HG03039 (cell line): ENCODE results near the gene LRMDA.

ENCODE experiments used
- ATAC-seq: cut with Tn5 transposase; IDR thresholded peaks from one replicate; pipeline ENCODE4 v1.9.1; 2021; ENCODE audit warnings: mild to moderate bottlenecking, moderate library complexity; ENCODE audit not compliant: unreplicated experiment

Gene LRMDA

GRCh38 chr10:75932921-75933320 lies 501.5 kb downstream of the LRMDA start:
- no peak for ATAC-seq

- ATAC-seq = no peak
Measured at GRCh38 chr10:75935240-75935639, 503.8 kb downstream of the LRMDA start.

- ATAC-seq = no peak
Measured at GRCh38 chr10:75935650-75936400, 504.4 kb downstream of the LRMDA start.

DNA sequence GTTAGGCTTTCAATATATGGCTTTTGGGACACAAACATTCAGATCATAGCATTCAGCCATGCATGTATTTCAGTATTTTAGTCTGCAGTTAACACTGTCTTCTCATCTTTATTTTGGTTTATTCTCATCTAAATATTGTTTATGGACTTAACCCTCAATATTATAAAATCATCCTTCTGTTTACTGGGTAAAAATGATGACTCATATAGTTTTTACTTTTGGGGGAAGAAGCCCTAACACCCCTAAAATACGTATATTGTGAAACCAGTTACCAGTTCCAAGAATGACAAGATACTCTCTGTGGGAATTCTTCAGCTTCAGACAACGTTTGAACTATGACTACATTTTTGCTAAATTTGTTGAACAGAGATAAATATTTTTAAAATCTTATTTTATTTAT lies 505.4 kb downstream of the LRMDA start:
- ATAC-seq = no peak

DNA sequence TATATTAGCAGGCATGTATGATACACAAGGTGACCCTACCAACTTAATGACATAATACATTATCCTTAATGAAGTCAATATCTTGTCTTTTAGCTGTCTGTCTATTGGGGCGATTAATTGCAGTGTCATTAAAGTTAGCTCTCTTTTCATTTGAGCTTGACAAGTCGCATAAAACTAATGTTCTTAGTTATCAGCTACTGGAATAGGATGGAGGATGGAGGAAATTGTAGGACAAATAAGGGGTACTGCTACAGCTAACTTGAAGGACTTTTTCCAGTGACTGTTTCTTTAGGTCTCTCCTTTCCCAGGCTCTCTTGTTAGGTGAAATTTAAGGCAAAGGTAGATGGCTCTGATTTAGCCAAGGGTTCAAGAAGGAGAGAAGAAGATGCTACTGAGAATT lies 506.4 kb downstream of the LRMDA start:
- ATAC-seq = no peak

- ATAC-seq = no peak
Measured at GRCh38 chr10:75938380-75939122, 507.1 kb downstream of the LRMDA start.

DNA sequence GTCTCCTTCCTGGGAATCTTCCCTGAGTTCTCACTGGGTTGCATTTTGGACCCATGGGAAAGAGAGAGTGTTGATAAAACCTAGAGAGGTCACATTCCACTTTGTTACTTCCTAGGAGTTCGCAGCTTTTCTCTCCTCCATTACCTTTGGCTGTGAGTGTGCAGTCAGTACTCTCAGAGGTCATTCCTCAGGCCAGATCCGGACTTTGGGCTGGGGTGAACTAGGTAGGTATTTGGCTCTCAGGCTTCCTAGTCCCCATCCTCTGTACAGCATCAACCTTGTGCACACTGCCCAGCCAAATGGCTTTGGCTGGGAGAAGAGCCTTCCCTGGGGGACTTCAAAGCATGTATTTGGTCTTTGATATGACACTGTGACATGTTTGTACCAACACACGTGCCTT lies 508.1 kb downstream of the LRMDA start:
- ATAC-seq = no peak

DNA sequence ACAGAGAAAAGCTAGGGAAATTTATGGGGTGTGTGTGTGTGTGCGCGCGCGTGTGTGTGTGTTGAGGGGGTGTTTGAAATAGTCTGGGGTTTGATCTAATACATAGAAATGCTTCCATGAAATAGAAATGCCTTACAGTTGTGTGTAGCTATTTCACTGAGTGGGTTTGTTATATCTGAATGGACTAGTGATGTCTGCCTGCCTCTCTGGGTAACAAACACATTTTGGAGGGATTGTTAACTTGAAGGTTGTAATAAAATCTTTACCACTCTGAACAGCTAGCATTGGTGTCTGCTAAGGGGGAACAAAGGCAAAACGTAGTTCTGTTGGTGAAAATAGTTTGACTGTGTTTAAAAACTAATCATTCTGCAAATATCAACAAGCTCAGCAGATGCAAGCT lies 509.3 kb downstream of the LRMDA start:
- ATAC-seq = no peak

DNA sequence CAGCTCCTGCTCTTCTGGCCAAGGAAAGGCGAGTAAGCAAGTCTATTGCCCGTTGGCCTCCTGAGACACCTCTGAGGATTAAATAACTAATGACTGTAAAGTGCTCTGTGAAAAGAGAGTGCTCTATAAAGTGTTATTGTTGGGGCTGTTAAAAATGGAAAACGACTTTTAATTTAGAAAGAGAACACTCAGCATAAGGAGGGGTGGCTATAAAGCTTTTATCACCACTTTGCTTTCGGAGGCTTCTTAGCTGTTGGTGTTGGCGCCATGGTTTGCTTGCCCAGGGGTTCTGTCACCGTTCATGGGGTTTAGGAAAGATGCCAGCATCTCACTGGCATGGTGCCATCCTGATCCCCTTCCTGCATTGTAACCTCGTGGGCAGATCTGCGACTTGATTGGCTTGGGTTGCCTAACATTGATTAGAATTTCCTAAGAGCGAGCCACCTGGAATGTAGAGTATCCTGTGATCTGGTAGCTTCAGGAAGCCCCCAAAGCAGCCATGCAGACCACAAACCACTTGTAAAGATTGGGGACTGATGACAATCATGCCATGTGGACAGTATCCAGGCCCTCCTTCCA lies 509.9 kb downstream of the LRMDA start:
- ATAC-seq = no peak

DNA sequence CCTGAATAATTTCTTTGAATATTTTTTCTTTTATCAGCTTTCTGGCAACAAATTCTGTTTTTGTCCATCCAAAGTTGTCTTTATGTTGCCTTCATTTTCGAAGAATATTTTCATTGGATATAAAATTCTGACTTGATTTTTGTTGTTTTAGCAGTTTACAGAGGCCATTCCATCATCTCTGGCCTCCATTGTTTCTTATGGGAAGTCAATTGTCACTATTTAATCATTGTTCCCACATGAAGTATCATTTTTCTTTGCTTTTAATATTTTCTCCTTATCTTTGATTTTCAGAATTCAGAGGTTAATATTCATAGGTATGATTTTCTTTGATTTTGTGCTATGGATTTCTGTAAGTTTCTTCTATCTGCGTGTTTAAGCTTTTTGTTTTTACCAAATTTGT lies 512.6 kb downstream of the LRMDA start:
- ATAC-seq = no peak

DNA sequence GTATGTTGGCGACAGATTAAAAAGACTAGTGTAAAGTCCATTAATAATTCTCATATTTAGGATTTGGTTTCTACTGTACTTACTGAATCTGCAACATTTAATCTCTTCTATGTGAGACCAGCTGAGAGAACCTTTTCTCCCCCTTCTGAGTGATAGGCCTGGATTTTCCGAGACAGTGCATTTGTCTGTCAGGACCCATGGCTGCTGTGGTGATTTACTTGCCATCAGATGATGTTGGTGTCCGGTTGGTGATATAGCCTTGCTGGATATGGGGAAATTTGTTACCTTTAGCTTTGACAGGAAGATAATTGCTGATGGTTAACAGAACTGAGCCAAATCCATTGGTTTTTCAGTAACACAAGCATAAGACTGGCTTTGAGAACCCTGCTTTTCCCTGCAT lies 517.2 kb downstream of the LRMDA start:
- no peak for ATAC-seq

- ATAC-seq = no peak
Measured at GRCh38 chr10:75950307-75950706, 518.9 kb downstream of the LRMDA start.

GRCh38 chr10:75950997-75951589 lies 519.7 kb downstream of the LRMDA start:
- no peak for ATAC-seq

- ATAC-seq = no peak
Measured at GRCh38 chr10:75951627-75952026, 520.2 kb downstream of the LRMDA start.

GRCh38 chr10:75952093-75952492 lies 520.7 kb downstream of the LRMDA start:
- no peak for ATAC-seq

GRCh38 chr10:75954486-75954885 lies 523.1 kb downstream of the LRMDA start:
- no peak for ATAC-seq

GRCh38 chr10:75955973-75956502 lies 524.6 kb downstream of the LRMDA start:
- no peak for ATAC-seq

DNA sequence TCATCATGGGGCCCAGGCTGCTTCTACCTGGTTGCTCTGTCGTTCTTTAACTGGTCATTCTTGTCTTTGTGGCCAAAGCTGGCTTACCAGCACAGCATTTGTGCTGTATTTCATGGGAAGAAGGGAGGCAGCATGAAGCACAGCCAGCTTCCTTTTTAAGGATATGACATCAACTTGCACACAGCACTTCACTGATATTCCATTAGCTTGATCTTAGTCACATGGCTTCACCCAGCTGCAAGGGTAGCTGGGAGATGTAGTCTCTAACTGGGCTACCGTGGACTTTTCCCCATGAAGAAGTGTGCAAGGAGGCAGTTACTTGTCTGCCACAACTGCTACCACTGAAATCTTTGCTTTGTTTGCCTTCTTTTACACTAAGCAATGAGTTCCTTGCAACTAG lies 525.2 kb downstream of the LRMDA start:
- no peak for ATAC-seq

- no peak for ATAC-seq
Measured at GRCh38 chr10:75957314-75958120, 526.1 kb downstream of the LRMDA start.

DNA sequence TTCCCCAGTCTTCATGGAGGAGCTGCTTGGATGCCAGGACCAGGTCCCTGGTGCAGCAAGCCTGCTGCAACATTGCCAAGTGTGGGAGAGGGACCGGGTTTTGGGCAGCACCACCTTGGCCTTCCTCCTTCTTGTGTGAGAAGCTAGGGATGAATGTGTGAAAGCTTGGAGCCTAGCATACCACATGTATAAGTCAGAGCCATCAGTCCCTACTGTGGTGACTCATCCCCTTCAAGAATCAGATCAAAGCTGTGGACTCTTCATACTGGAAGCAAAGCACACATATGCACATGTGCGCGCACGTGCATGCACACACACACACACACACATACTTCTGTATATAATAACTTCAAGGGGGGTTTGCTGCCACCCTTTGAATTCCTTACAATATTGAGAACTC lies 527.8 kb downstream of the LRMDA start:
- no peak for ATAC-seq

GRCh38 chr10:75959912-75960311 lies 528.5 kb downstream of the LRMDA start:
- ATAC-seq = no peak
